Measurements from ENCODE around the gene ANKS1B.

The ANKS1B gene

GRCh38 chr12:99121546-99121945, 863.2 kb downstream of the ANKS1B start:
- no peak for DNase-seq (ENCODE audit: low read depth)
- Histone ChIP-seq H3K36me3 (ENCODE audit: control insufficient read depth, insufficient read depth, low read length, severe bottlenecking) (no peaks in the 10 kb centered on the region), H3K4me1 (ENCODE audit: control insufficient read depth, insufficient read depth, low read length) (no peaks in the 10 kb centered on the region), H3K27me3 (replicated peaks; ENCODE audit: control insufficient read depth, insufficient read depth, low read length) (no peaks in the 10 kb centered on the region), H3K9me3 (ENCODE audit: control insufficient read depth, low read length) (no peaks in the 10 kb centered on the region), H3K4me3 (ENCODE audit: low read length) (no peak overlapping the region), H3K9ac (ENCODE audit: low read length) (no peak overlapping the region)

GRCh38 chr12:99119943-99120342, 864.8 kb downstream of the ANKS1B start:
- Histone ChIP-seq H3K9me3 (ENCODE audit: control insufficient read depth, low read length) (no peaks in the 10 kb centered on the region), H3K4me1 (ENCODE audit: control insufficient read depth, insufficient read depth, low read length) (no peaks in the 10 kb centered on the region), H3K36me3 (ENCODE audit: control insufficient read depth, insufficient read depth, low read length, severe bottlenecking) (no peaks in the 10 kb centered on the region), H3K27me3 (replicated peaks; ENCODE audit: control insufficient read depth, insufficient read depth, low read length) (no peaks in the 10 kb centered on the region), H3K9ac (ENCODE audit: low read length) (no peak overlapping the region), H3K4me3 (ENCODE audit: low read length) (no peak overlapping the region)
- DNase-seq (ENCODE audit: low read depth) = no peak

GRCh38 chr12:99119449-99119848, 865.3 kb downstream of the ANKS1B start:
- Histone ChIP-seq H3K4me1 (ENCODE audit: control insufficient read depth, insufficient read depth, low read length) (no peaks in the 10 kb centered on the region), H3K4me3 (ENCODE audit: low read length) (no peak overlapping the region), H3K27me3 (replicated peaks; ENCODE audit: control insufficient read depth, insufficient read depth, low read length) (no peaks in the 10 kb centered on the region), H3K9ac (ENCODE audit: low read length) (no peak overlapping the region), H3K9me3 (ENCODE audit: control insufficient read depth, low read length) (no peaks in the 10 kb centered on the region), H3K36me3 (ENCODE audit: control insufficient read depth, insufficient read depth, low read length, severe bottlenecking) (no peaks in the 10 kb centered on the region)
- no peak for DNase-seq (ENCODE audit: low read depth)

- H3K36me3 ChIP-seq (ENCODE audit: control insufficient read depth, insufficient read depth, low read length, severe bottlenecking) = no peaks in the 10 kb centered on the region
- DNase-seq (ENCODE audit: low read depth) = peak; percentile 3
- H3K9me3 ChIP-seq (ENCODE audit: control insufficient read depth, low read length) = no peaks in the 10 kb centered on the region
- H3K27me3 ChIP-seq (replicated peaks; ENCODE audit: control insufficient read depth, insufficient read depth, low read length) = no peaks in the 10 kb centered on the region
- H3K4me1 ChIP-seq (ENCODE audit: control insufficient read depth, insufficient read depth, low read length) = no peaks in the 10 kb centered on the region
- H3K9ac ChIP-seq (ENCODE audit: low read length) = no peak overlapping the region
- H3K4me3 ChIP-seq (ENCODE audit: low read length) = no peak overlapping the region
These were observed 873.1 kb downstream of the ANKS1B start for GRCh38 chr12:99111600-99111999.

- Histone ChIP-seq H3K9ac (ENCODE audit: low read length) (no peak overlapping the region), H3K27me3 (replicated peaks; ENCODE audit: control insufficient read depth, insufficient read depth, low read length) (no peaks in the 10 kb centered on the region), H3K4me3 (ENCODE audit: low read length) (no peak overlapping the region), H3K36me3 (ENCODE audit: control insufficient read depth, insufficient read depth, low read length, severe bottlenecking) (no peaks in the 10 kb centered on the region), H3K4me1 (ENCODE audit: control insufficient read depth, insufficient read depth, low read length) (no peaks in the 10 kb centered on the region), H3K9me3 (ENCODE audit: control insufficient read depth, low read length) (no peaks in the 10 kb centered on the region)
- DNase-seq (ENCODE audit: low read depth) = no peak
These were observed 873.9 kb downstream of the ANKS1B start for GRCh38 chr12:99110868-99111267.

- no peak overlapping the region for H3K4me3 ChIP-seq (ENCODE audit: low read length)
- H3K4me1 ChIP-seq (ENCODE audit: control insufficient read depth, insufficient read depth, low read length) = no peaks in the 10 kb centered on the region
- DNase-seq (ENCODE audit: low read depth) = no peak
- H3K9me3 ChIP-seq (ENCODE audit: control insufficient read depth, low read length) = no peaks in the 10 kb centered on the region
- no peak overlapping the region for H3K9ac ChIP-seq (ENCODE audit: low read length)
- H3K36me3 ChIP-seq (ENCODE audit: control insufficient read depth, insufficient read depth, low read length, severe bottlenecking) = no peaks in the 10 kb centered on the region
- no peaks in the 10 kb centered on the region for H3K27me3 ChIP-seq (replicated peaks; ENCODE audit: control insufficient read depth, insufficient read depth, low read length)
These were observed 874.5 kb downstream of the ANKS1B start for GRCh38 chr12:99110212-99110611.

GRCh38 chr12:99108924-99109323, 875.8 kb downstream of the ANKS1B start:
- Histone ChIP-seq H3K4me3 (ENCODE audit: low read length) (no peak overlapping the region), H3K4me1 (ENCODE audit: control insufficient read depth, insufficient read depth, low read length) (no peaks in the 10 kb centered on the region), H3K27me3 (replicated peaks; ENCODE audit: control insufficient read depth, insufficient read depth, low read length) (no peaks in the 10 kb centered on the region), H3K36me3 (ENCODE audit: control insufficient read depth, insufficient read depth, low read length, severe bottlenecking) (no peaks in the 10 kb centered on the region), H3K9me3 (ENCODE audit: control insufficient read depth, low read length) (no peaks in the 10 kb centered on the region), H3K9ac (ENCODE audit: low read length) (no peak overlapping the region)
- no peak for DNase-seq (ENCODE audit: low read depth)

- Histone ChIP-seq H3K27me3 (replicated peaks; ENCODE audit: control insufficient read depth, insufficient read depth, low read length) (no peaks in the 10 kb centered on the region), H3K4me3 (ENCODE audit: low read length) (no peak overlapping the region), H3K9ac (ENCODE audit: low read length) (no peak overlapping the region), H3K4me1 (ENCODE audit: control insufficient read depth, insufficient read depth, low read length) (no peaks in the 10 kb centered on the region), H3K9me3 (ENCODE audit: control insufficient read depth, low read length) (no peaks in the 10 kb centered on the region), H3K36me3 (ENCODE audit: control insufficient read depth, insufficient read depth, low read length, severe bottlenecking) (no peaks in the 10 kb centered on the region)
- DNase-seq (ENCODE audit: low read depth) = no peak
These were observed 885.0 kb downstream of the ANKS1B start for GRCh38 chr12:99099786-99100185.

GRCh38 chr12:99097171-99097570, 887.6 kb downstream of the ANKS1B start:
- Histone ChIP-seq H3K9me3 (ENCODE audit: control insufficient read depth, low read length) (no peaks in the 10 kb centered on the region), H3K9ac (ENCODE audit: low read length) (no peak overlapping the region), H3K4me3 (ENCODE audit: low read length) (no peak overlapping the region), H3K27me3 (replicated peaks; ENCODE audit: control insufficient read depth, insufficient read depth, low read length) (no peaks in the 10 kb centered on the region), H3K4me1 (ENCODE audit: control insufficient read depth, insufficient read depth, low read length) (no peaks in the 10 kb centered on the region), H3K36me3 (ENCODE audit: control insufficient read depth, insufficient read depth, low read length, severe bottlenecking) (no peaks in the 10 kb centered on the region)
- DNase-seq (ENCODE audit: low read depth) = no peak

- no peaks in the 10 kb centered on the region for H3K9me3 ChIP-seq (ENCODE audit: control insufficient read depth, low read length)
- no peaks in the 10 kb centered on the region for H3K36me3 ChIP-seq (ENCODE audit: control insufficient read depth, insufficient read depth, low read length, severe bottlenecking)
- H3K4me3 ChIP-seq (ENCODE audit: low read length) = no peak overlapping the region
- no peak overlapping the region for H3K9ac ChIP-seq (ENCODE audit: low read length)
- no peaks in the 10 kb centered on the region for H3K27me3 ChIP-seq (replicated peaks; ENCODE audit: control insufficient read depth, insufficient read depth, low read length)
- H3K4me1 ChIP-seq (ENCODE audit: control insufficient read depth, insufficient read depth, low read length) = no peaks in the 10 kb centered on the region
- no peak for DNase-seq (ENCODE audit: low read depth)
These were observed 891.6 kb downstream of the ANKS1B start for GRCh38 chr12:99093166-99093565.

GRCh38 chr12:99092100-99092851, 892.5 kb downstream of the ANKS1B start:
- no peak for DNase-seq (ENCODE audit: low read depth)
- no peaks in the 10 kb centered on the region for H3K36me3 ChIP-seq (ENCODE audit: control insufficient read depth, insufficient read depth, low read length, severe bottlenecking)
- H3K4me1 ChIP-seq (ENCODE audit: control insufficient read depth, insufficient read depth, low read length) = no peaks in the 10 kb centered on the region
- H3K4me3 ChIP-seq (ENCODE audit: low read length) = no peak overlapping the region
- H3K27me3 ChIP-seq (replicated peaks; ENCODE audit: control insufficient read depth, insufficient read depth, low read length) = no peaks in the 10 kb centered on the region
- no peak overlapping the region for H3K9ac ChIP-seq (ENCODE audit: low read length)
- H3K9me3 ChIP-seq (ENCODE audit: control insufficient read depth, low read length) = no peaks in the 10 kb centered on the region

GRCh38 chr12:99087278-99087677, 897.5 kb downstream of the ANKS1B start:
- H3K4me1 ChIP-seq (ENCODE audit: control insufficient read depth, insufficient read depth, low read length) = no peaks in the 10 kb centered on the region
- no peaks in the 10 kb centered on the region for H3K9me3 ChIP-seq (ENCODE audit: control insufficient read depth, low read length)
- H3K27me3 ChIP-seq (replicated peaks; ENCODE audit: control insufficient read depth, insufficient read depth, low read length) = no peaks in the 10 kb centered on the region
- peak; percentile 19 for DNase-seq (ENCODE audit: low read depth)
- no peak overlapping the region for H3K9ac ChIP-seq (ENCODE audit: low read length)
- H3K4me3 ChIP-seq (ENCODE audit: low read length) = no peak overlapping the region
- H3K36me3 ChIP-seq (ENCODE audit: control insufficient read depth, insufficient read depth, low read length, severe bottlenecking) = no peaks in the 10 kb centered on the region
